ENCODE results near the gene DEAF1.

DNA sequence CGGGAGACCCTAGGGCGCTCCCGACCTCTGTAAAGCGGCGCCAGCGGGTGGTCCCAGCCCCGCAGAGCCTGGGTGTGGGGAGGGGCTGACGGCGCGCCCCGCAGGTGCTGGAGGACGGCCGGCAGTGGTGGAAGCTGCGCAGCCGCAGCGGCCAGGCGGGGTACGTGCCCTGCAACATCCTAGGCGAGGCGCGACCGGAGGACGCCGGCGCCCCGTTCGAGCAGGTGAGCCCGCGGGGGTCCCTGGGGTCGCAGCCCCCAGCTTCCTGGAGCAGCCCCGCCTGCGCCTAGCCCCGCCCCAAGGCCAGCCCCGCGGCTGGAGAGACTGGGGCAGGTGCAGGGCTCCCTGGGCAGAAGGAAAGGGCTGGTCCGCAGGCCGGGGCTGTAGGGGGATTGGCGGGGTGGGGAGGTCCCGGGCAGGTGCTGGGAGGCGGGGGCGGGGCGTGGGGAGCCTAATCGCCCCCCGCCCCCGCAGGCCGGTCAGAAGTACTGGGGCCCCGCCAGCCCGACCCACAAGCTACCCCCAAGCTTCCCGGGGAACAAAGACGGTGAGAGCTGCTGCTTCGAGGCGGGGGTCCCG is 30.7 kb upstream of the DEAF1 start:
- TF ChIP-seq, protein P1, sequence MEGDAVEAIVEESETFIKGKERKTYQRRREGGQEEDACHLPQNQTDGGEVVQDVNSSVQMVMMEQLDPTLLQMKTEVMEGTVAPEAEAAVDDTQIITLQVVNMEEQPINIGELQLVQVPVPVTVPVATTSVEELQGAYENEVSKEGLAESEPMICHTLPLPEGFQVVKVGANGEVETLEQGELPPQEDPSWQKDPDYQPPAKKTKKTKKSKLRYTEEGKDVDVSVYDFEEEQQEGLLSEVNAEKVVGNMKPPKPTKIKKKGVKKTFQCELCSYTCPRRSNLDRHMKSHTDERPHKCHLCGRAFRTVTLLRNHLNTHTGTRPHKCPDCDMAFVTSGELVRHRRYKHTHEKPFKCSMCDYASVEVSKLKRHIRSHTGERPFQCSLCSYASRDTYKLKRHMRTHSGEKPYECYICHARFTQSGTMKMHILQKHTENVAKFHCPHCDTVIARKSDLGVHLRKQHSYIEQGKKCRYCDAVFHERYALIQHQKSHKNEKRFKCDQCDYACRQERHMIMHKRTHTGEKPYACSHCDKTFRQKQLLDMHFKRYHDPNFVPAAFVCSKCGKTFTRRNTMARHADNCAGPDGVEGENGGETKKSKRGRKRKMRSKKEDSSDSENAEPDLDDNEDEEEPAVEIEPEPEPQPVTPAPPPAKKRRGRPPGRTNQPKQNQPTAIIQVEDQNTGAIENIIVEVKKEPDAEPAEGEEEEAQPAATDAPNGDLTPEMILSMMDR (IDR thresholded peaks at IDR 0.05) = no peak
- TF ChIP-seq POLR2A (IDR thresholded peaks at IDR 0.05) = no peak

Measured in lower leg skin (tissue), 3 donors.